Muscle layer of duodenum (tissue), 2 donors: Measurements from ENCODE around the gene HOGA1.
"Not testable (repeated sequence)": the region's sequence is repeated elsewhere in the genome, so short reads cannot be mapped to it uniquely, and the experiment has no call there.

Experiments used
- H3K27ac ChIP-seq: one replicate; pipeline ENCODE4 v1.7.0; 2013; ENCODE audit warnings: mild to moderate bottlenecking, low read length
- H3K27me3 ChIP-seq: one replicate; pipeline ENCODE4 v1.7.0; 2013; ENCODE audit warnings: low read depth, mild to moderate bottlenecking, control low read depth, low read length
- H3K36me3 ChIP-seq, 2 donors: one replicate each; pipeline ENCODE4 v1.7.0; 2013; ENCODE audit warnings: low read length in 2 of 2, control low read depth in 1 of 2, mild to moderate bottlenecking in 1 of 2; ENCODE audit not compliant: insufficient read depth in 2 of 2, control insufficient read depth in 1 of 2
- H3K4me1 ChIP-seq, 2 donors: one replicate each; pipeline ENCODE4 v1.7.0; 2013; ENCODE audit warnings: low read length in 2 of 2, mild to moderate bottlenecking in 2 of 2, control low read depth in 1 of 2, moderate library complexity in 1 of 2; ENCODE audit not compliant: insufficient read depth in 2 of 2, control insufficient read depth in 1 of 2
- H3K4me3 ChIP-seq, 2 donors: one replicate each; pipeline ENCODE4 v1.7.0; 2013; ENCODE audit warnings: low read length in 2 of 2, low read depth in 1 of 2, mild to moderate bottlenecking in 1 of 2
- H3K9me3 ChIP-seq, 2 donors: one replicate each; pipeline ENCODE4 v1.7.0; 2013; ENCODE audit warnings: low read length in 2 of 2, control low read depth in 1 of 2, mild to moderate bottlenecking in 1 of 2; ENCODE audit not compliant: control insufficient read depth in 1 of 2
- donor health status: healthy.

Gene HOGA1

DNA sequence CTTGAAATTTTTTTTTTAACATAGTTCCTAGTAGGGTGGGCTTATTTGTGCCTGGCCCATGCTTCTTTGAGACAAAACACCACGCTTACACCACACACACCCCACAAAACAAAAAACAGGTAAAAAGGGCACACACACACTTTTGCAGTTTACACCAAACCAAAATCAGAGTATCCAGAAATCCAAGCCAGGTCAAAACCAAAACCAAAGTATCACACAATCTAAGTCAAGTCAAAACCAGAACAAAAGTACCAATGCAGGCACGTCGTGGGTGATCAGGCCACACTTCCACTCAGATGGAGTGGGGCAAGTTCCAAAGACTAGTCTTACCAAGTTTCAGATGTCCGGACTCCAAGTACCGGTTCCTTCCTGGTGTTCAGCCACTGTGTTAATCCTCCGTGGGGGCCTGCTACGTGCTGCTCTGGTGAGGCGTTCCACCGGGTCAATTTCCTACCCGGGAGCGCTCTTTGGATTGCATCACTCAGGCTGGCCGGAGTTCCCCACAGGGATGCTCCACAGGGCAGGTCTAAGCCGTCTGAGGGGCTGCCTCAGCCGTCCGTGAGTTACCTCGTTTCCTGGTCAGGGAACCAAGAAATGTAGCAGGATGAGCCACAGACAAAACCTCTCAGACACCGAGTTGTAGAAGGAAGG, 23.3 kb upstream of the HOGA1 start:
- H3K27me3 ChIP-seq, H3K4me3 ChIP-seq, H3K27ac ChIP-seq, H3K9me3 ChIP-seq, H3K36me3 ChIP-seq, H3K4me1 ChIP-seq: not testable (repeated sequence)

DNA sequence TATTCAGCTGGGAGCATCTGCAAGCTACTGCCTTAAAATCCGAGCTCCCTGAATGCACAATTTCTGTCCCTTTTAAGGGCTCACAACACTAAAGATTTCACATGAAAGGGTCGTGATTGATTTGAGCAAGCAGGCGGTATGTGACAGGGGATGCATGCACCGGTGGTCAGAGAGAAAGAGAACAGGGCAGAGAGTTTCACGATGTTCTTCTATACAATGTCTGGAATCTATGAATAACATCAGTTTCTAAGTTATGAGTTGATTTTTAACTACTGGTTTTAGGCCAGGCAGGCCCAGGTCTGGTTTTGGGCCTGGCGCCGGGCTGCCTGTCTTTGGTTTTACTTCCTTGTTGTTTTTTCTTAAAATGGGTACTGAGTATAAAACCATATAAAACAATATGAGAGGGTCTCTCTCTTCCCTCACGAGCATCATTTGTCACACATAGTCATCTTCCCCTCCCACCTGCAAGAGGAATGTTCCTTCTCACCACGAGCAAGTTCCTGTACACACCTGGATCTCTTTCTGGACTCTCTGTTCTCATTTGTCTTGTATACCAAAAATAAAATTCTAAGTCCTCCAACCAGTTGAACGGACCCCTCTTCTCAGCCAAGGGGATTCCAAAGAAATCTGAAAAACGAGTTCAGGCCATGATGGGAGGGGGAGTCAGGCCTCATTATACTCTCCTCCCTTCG, 22.7 kb upstream of the HOGA1 start:
- H3K27me3 ChIP-seq, H3K4me1 ChIP-seq, H3K4me3 ChIP-seq, H3K27ac ChIP-seq, H3K36me3 ChIP-seq, H3K9me3 ChIP-seq: not testable (repeated sequence)

GRCh38 chr10:97562329-97562728, 21.9 kb upstream of the HOGA1 start:
- not testable (repeated sequence) for H3K27me3 ChIP-seq

GRCh38 chr10:97563337-97563736, 20.9 kb upstream of the HOGA1 start:
- no peaks in the 10 kb centered on the region for H3K27me3 ChIP-seq
- H3K27ac ChIP-seq = no peak overlapping the region
- H3K36me3 ChIP-seq = peaks cover 0 to under 1% of the 10 kb centered on the region in 2 donors
- H3K4me1 ChIP-seq = no peaks in the 10 kb centered on the region
- no peaks in the 10 kb centered on the region for H3K9me3 ChIP-seq
- no peak overlapping the region for H3K4me3 ChIP-seq

More at GRCh38 chr10:97562329-97562728, 21.9 kb upstream of the HOGA1 start:
- H3K4me1 ChIP-seq, H3K4me3 ChIP-seq, H3K27ac ChIP-seq, H3K9me3 ChIP-seq, H3K36me3 ChIP-seq: not testable (repeated sequence)

GRCh38 chr10:97564776-97565175, 19.4 kb upstream of the HOGA1 start:
- no peak overlapping the region for H3K4me3 ChIP-seq
- H3K27me3 ChIP-seq = no peaks in the 10 kb centered on the region
- H3K9me3 ChIP-seq = no peaks in the 10 kb centered on the region
- no peaks in the 10 kb centered on the region for H3K4me1 ChIP-seq
- H3K27ac ChIP-seq = no peak overlapping the region
- H3K36me3 ChIP-seq = peaks cover 5 to 12% of the 10 kb centered on the region in 2 donors

- peaks cover 5 to 27% of the 10 kb centered on the region in 2 donors for H3K36me3 ChIP-seq
- H3K9me3 ChIP-seq = no peaks in the 10 kb centered on the region
- H3K4me1 ChIP-seq = no peaks in the 10 kb centered on the region
- H3K27me3 ChIP-seq = no peaks in the 10 kb centered on the region
- H3K4me3 ChIP-seq = no peak overlapping the region
- no peak overlapping the region for H3K27ac ChIP-seq
These were observed 17.7 kb upstream of the HOGA1 start for GRCh38 chr10:97566336-97566996.

DNA sequence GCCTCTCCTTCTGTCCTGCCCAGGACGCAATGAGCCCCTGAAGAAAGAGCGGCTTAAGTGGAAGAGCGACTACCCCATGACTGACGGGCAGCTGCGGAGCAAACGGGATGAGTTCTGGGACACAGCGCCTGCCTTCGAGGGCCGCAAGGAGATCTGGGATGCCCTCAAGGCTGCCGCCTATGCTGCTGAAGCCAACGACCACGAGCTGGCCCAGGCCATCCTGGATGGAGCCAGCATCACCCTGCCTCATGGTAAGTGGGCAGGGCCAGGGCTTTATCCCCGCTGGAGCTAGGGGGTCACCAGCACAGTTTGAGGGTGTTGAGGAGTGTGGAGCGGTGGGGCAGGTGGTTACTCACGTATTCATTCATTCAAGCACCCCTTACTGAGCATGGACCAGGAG, 16.3 kb upstream of the HOGA1 start:
- H3K36me3 ChIP-seq = peaks cover 5 to 27% of the 10 kb centered on the region in 2 donors
- no peaks in the 10 kb centered on the region for H3K27me3 ChIP-seq
- no peak overlapping the region for H3K4me3 ChIP-seq
- H3K9me3 ChIP-seq = no peaks in the 10 kb centered on the region
- no peak overlapping the region for H3K27ac ChIP-seq
- peaks cover 0 to 7% of the 10 kb centered on the region in 2 donors for H3K4me1 ChIP-seq

DNA sequence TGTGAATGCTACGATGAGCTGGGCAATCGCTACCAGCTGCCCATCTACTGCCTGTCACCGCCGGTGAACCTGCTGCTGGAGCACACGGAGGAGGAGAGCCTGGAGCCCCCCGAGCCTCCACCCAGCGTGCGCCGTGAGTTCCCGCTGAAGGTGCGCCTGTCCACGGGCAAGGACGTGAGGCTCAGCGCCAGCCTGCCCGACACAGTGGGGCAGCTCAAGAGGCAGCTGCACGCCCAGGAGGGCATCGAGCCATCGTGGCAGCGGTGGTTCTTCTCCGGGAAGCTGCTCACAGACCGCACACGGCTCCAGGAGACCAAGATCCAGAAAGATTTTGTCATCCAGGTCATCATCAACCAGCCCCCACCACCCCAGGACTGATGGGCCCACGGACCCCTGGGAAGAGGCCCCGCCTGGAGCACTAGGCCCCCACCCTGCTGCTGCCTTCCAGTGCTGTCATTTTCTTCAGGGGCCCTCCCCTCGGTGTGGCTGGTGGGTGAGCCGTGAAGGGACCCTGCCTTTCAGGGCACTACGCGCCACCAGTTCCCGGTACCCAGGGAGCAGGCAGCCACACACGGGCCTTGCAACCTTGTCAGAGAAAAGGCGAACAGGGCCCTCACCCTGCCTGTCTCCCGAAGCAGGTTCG, 13.9 kb upstream of the HOGA1 start:
- Histone ChIP-seq H3K27ac (no peak overlapping the region), H3K9me3 (no peaks in the 10 kb centered on the region), H3K4me1 (peaks cover 0 to 8% of the 10 kb centered on the region in 2 donors), H3K4me3 (no peak overlapping the region), H3K27me3 (no peaks in the 10 kb centered on the region), H3K36me3 (peaks cover 5 to 27% of the 10 kb centered on the region in 2 donors)

DNA sequence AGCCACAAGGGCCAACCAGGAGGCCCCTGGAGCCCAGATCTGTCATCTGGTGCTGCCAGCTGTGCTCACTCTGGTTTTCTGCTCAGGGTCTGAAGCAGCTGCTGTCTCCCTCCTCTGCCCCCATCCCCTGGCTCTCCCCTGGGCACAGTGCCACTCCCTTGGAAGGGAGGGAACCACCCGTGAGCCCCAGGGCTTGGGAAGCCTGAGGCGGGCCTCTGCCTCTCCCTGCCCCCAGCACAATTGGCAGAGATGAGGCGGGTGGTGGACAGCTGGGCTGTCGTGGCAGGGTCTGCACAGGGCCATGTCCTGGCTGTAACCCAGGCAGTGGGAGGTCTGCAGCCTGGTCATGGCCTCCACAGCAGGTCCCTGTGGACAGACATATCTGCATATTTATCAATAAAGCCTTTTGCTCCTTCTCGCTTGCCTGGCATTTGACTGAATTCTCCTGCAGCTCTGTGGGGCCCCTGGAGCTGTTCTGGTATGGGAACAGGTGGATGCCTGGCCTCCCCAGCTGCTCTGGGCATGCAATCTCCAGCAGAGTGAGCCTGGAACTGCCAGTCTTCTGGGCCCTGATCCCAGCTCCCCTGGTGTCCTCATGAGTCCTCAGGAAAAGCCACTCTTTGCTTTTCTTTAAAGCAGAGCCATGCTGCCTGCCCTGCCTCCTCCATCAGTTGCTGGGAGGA, 13.3 kb upstream of the HOGA1 start:
- Histone ChIP-seq H3K4me3 (no peak overlapping the region), H3K4me1 (peaks cover 0 to 8% of the 10 kb centered on the region in 2 donors), H3K27ac (no peak overlapping the region), H3K9me3 (no peaks in the 10 kb centered on the region), H3K36me3 (peaks cover 5 to 27% of the 10 kb centered on the region in 2 donors), H3K27me3 (no peaks in the 10 kb centered on the region)

- H3K4me1 ChIP-seq = peaks cover 0 to 8% of the 10 kb centered on the region in 2 donors
- H3K27ac ChIP-seq = no peak overlapping the region
- H3K4me3 ChIP-seq = no peak overlapping the region
- no peaks in the 10 kb centered on the region for H3K9me3 ChIP-seq
- no peaks in the 10 kb centered on the region for H3K27me3 ChIP-seq
- peaks cover 5 to 27% of the 10 kb centered on the region in 2 donors for H3K36me3 ChIP-seq
These were observed 12.6 kb upstream of the HOGA1 start for GRCh38 chr10:97571622-97572021.
